Activated CD8-positive, alpha-beta memory T cell treated with anti-CD3 and anti-CD28 coated beads, Interleukin-2, amount 50 U/mL, for 1 hour (primary cell): ENCODE data around the gene CEMIP.

Experiments used
- DNase-seq: peaks from one replicate; pipeline ENCODE4 v3.0.0-alpha.2; 2020; ENCODE audit errors: extremely low read depth

The CEMIP gene

GRCh38 chr15:80931191-80931590, 152.0 kb downstream of the CEMIP start:
- no peak for DNase-seq

- DNase-seq: no peak
Measured at GRCh38 chr15:80931721-80932512, 152.7 kb downstream of the CEMIP start.

- no peak for DNase-seq
Measured at GRCh38 chr15:80932513-80932815, 153.3 kb downstream of the CEMIP start.

- no peak for DNase-seq
Measured at GRCh38 chr15:80932989-80933388, 153.8 kb downstream of the CEMIP start.

GRCh38 chr15:80934761-80935221, 155.6 kb downstream of the CEMIP start:
- DNase-seq: no peak

- DNase-seq: no peak
Measured at GRCh38 chr15:80936288-80937078, 157.3 kb downstream of the CEMIP start.

GRCh38 chr15:80937718-80938117, 158.5 kb downstream of the CEMIP start:
- no peak for DNase-seq

GRCh38 chr15:80939216-80939615, 160.0 kb downstream of the CEMIP start:
- no peak for DNase-seq

GRCh38 chr15:80940331-80940730, 161.2 kb downstream of the CEMIP start:
- no peak for DNase-seq

GRCh38 chr15:80940851-80941250, 161.7 kb downstream of the CEMIP start:
- DNase-seq: no peak

- DNase-seq: no peak
Measured at GRCh38 chr15:80942266-80942665, 163.1 kb downstream of the CEMIP start.

GRCh38 chr15:80942746-80943565, 163.8 kb downstream of the CEMIP start:
- no peak for DNase-seq

- no peak for DNase-seq
Measured at GRCh38 chr15:80944818-80945217, 165.6 kb downstream of the CEMIP start.

- DNase-seq: no peak
Measured at GRCh38 chr15:80945605-80946004, 166.4 kb downstream of the CEMIP start.

GRCh38 chr15:80946576-80946975, 167.4 kb downstream of the CEMIP start:
- DNase-seq: no peak

GRCh38 chr15:80948651-80949292, 169.6 kb downstream of the CEMIP start:
- DNase-seq: no peak

GRCh38 chr15:80949756-80950155, 170.6 kb downstream of the CEMIP start:
- no peak for DNase-seq

GRCh38 chr15:80950291-80951078, 171.3 kb downstream of the CEMIP start:
- DNase-seq: no peak

- DNase-seq: no peak
Measured at GRCh38 chr15:80951941-80952340, 172.8 kb downstream of the CEMIP start.

GRCh38 chr15:80953001-80953952, 174.1 kb downstream of the CEMIP start:
- no peak for DNase-seq
